PFSK-1 (cell line): ENCODE data around the gene PDE6H.

Source experiments
- FOXP2 ChIP-seq: optimal IDR thresholded peaks from 2 replicates; pipeline ENCODE3; 2011; ENCODE audit warnings: borderline replicate concordance, control low read depth, inconsistent platforms; ENCODE audit not compliant: insufficient read depth; ENCODE audit errors: extremely low read length, extremely low read depth
- POLR2AphosphoS5 ChIP-seq: IDR thresholded peaks from 2 replicates; pipeline ENCODE4 v1.6.1; 2012; ENCODE audit warnings: low read depth, mild to moderate bottlenecking, control low read depth, low read length, moderate library complexity
- SIN3A ChIP-seq: IDR thresholded peaks from 2 replicates; pipeline ENCODE4 v1.6.1; 2012; ENCODE audit warnings: mild to moderate bottlenecking, low read length, moderate library complexity, borderline replicate concordance; ENCODE audit not compliant: insufficient read depth
- TAF1 ChIP-seq: IDR thresholded peaks from 2 replicates; pipeline ENCODE4 v1.6.1; 2012; ENCODE audit warnings: low read length, control low read depth, borderline replicate concordance; ENCODE audit not compliant: insufficient read depth
- TF ChIP-seq, protein P1 (sequence below), 2 experiments: IDR thresholded peaks; 2 replicates each; pipeline versions ENCODE4 v1.6.1 to v1.8.0; 2011 to 2012; ENCODE audit warnings: low read depth in 2 of 2, low read length in 2 of 2, control low read depth in 1 of 2, inconsistent platforms in 1 of 2, mild to moderate bottlenecking in 1 of 2, moderate library complexity in 1 of 2; ENCODE audit not compliant: insufficient read depth in 1 of 2

The PDE6H gene

DNA sequence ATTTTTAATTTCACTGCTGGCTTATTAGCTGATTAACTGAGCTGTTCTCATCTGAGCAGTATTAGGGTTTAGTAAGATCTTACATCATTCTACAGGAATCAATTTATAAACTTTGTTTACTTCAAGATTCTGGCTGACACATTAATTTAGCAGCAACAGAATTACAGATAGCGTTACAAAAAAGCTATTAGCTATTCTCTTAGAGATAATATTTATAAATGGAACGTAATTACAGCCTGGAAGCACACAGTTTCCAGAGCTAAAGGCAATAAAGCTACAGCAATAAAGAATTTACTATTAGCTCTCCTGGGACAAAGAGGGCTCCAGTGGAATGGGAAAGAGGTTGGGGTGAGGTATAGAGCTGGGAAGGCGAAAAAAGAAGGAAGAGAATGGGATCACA, 34.7 kb downstream of the PDE6H start:
- TF ChIP-seq POLR2AphosphoS5: no peak
- TF ChIP-seq SIN3A: no peak
- no peak for TF ChIP-seq TAF1
- TF ChIP-seq, protein P1, sequence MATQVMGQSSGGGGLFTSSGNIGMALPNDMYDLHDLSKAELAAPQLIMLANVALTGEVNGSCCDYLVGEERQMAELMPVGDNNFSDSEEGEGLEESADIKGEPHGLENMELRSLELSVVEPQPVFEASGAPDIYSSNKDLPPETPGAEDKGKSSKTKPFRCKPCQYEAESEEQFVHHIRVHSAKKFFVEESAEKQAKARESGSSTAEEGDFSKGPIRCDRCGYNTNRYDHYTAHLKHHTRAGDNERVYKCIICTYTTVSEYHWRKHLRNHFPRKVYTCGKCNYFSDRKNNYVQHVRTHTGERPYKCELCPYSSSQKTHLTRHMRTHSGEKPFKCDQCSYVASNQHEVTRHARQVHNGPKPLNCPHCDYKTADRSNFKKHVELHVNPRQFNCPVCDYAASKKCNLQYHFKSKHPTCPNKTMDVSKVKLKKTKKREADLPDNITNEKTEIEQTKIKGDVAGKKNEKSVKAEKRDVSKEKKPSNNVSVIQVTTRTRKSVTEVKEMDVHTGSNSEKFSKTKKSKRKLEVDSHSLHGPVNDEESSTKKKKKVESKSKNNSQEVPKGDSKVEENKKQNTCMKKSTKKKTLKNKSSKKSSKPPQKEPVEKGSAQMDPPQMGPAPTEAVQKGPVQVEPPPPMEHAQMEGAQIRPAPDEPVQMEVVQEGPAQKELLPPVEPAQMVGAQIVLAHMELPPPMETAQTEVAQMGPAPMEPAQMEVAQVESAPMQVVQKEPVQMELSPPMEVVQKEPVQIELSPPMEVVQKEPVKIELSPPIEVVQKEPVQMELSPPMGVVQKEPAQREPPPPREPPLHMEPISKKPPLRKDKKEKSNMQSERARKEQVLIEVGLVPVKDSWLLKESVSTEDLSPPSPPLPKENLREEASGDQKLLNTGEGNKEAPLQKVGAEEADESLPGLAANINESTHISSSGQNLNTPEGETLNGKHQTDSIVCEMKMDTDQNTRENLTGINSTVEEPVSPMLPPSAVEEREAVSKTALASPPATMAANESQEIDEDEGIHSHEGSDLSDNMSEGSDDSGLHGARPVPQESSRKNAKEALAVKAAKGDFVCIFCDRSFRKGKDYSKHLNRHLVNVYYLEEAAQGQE (IDR thresholded peaks at IDR 0.05; ENCODE audit: insufficient read depth in 1 of 2, low read depth in 2 of 2, low read length in 2 of 2): no peak
- no peak for TF ChIP-seq FOXP2

DNA sequence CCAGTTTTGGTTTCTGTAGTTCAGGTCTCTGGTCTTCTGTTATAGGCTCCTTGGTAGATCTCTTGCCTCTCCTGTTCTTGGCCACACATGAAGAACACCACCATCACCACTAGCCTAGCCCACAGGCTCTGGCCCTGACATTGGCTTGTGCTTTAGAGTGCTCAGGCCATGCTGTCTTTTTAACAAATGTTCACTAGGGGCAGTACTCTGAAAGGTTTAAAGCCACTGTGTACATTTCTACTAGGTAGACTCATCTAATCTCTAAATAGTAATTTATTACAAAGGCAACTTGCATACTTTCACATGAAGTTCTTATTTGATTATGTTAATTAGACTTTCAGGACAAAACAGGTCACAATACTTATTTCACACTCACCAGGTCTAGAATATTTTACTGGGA, 38.3 kb downstream of the PDE6H start:
- TF ChIP-seq SIN3A: no peak
- TF ChIP-seq FOXP2: no peak
- TF ChIP-seq POLR2AphosphoS5: no peak
- TF ChIP-seq TAF1: no peak
- TF ChIP-seq, protein P1 (IDR thresholded peaks at IDR 0.05; ENCODE audit: insufficient read depth in 1 of 2, low read depth in 2 of 2, low read length in 2 of 2): no peak

DNA sequence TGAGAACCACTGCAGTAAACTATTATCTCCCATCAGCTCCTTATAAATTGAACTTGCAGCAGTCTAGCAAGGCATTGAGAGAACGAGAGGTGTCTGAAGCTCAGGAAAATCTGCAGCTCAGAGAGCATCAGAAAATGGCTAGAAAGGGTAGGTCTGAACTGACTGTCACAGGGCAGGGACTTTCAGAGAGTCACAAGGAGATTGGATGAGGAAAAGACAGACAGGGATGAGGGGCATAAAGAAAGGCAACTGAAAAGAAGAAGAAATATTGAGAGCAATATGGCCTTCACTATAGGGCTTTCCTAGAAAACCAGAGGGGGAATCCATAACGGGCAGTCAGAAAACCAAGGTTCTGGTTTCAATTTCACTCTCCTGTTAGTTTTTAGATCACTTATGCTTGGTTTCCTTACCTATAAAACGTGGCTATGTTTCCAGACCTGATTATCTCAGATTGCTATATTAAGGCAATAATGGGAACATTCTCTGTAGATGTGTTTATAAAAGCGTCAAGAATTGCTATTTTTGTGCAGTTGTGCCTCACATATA, 40.9 kb downstream of the PDE6H start:
- TF ChIP-seq POLR2AphosphoS5: no peak
- no peak for TF ChIP-seq TAF1
- TF ChIP-seq SIN3A: no peak
- TF ChIP-seq, protein P1 (IDR thresholded peaks at IDR 0.05; ENCODE audit: insufficient read depth in 1 of 2, low read depth in 2 of 2, low read length in 2 of 2): no peak
- no peak for TF ChIP-seq FOXP2

DNA sequence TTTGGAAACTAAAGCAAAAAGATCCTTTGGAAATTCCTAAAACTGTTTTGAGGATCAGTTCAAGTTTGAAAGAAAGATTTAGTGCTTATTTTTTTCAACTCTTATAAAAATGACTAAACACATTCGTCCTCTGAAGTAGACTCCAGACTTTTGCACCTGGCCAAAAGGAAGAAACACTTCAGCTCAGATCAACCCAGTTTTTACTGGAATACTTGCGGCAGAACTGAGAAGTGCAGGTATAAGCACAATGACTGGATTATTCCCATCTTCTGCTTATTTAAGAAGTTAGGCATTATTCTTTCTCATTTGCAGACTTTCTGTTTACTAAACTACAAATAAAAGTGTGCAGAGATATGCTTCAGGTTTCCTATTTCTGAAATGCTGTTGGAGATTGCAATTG, 41.9 kb downstream of the PDE6H start:
- TF ChIP-seq TAF1 (no peak), FOXP2 (no peak), POLR2AphosphoS5 (no peak), SIN3A (no peak)
- TF ChIP-seq, protein P1 (IDR thresholded peaks at IDR 0.05; ENCODE audit: insufficient read depth in 1 of 2, low read depth in 2 of 2, low read length in 2 of 2): no peak

DNA sequence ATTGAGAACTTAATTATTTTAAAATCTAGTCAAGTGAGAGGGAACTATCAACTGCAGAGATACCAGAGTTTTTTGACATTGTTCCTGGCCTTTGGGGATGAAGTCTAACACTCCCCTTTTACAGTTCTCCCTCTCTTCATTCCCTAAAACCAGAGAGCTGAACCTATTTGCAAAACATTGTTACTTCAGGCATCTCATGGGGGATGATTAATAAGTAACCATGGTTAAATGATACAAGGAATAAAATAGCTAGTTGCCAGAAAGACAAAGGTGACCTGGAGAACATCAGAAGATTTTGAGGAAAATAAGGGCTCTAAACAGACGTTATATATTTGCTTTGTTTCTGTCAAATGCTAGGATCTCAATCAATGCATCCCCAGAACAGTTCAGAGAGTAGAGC, 42.3 kb downstream of the PDE6H start:
- no peak for TF ChIP-seq POLR2AphosphoS5
- TF ChIP-seq, protein P1 (IDR thresholded peaks at IDR 0.05; ENCODE audit: insufficient read depth in 1 of 2, low read depth in 2 of 2, low read length in 2 of 2): no peak
- no peak for TF ChIP-seq TAF1
- TF ChIP-seq FOXP2: no peak
- no peak for TF ChIP-seq SIN3A
